HEK293 (cell line): ENCODE measurements around the gene GLI1.

ENCODE experiments used
- CTCF ChIA-PET: fragments of 350-600 bp; formaldehyde crosslinking; extraction: SDS; loops from one replicate; lab custom pipeline; 2021; ENCODE audit warnings: antibody characterized with exemption; lab: Yijun Ruan, JAX
- POLR2A ChIA-PET: fragments of 300-600 bp; formaldehyde crosslinking; extraction: SDS; loops from one replicate; lab custom pipeline; 2020; ENCODE audit warnings: antibody characterized with exemption, inconsistent platforms; lab: Yijun Ruan, JAX
- H3K27ac ChIP-seq: fragments of 200-500 bp; sonication (Bioruptor generic); 2 replicates; pipeline ENCODE4 v1.5.1; 2014; ENCODE audit warnings: low read depth, low read length, control low read depth, inconsistent platforms; ENCODE audit errors: extremely low read depth
- H3K36me3 ChIP-seq, 2 experiments: fragments of 200-500 bp in 1 of 2; sonication (Bioruptor generic) in 1 of 2; 1 replicate in 1 of 2; 2 replicates in 1 of 2; pipeline ENCODE4 v1.5.1; 2014 to 2017; ENCODE audit warnings: inconsistent platforms in 2 of 2, low read length in 2 of 2; ENCODE audit not compliant: control insufficient read depth in 2 of 2, insufficient read depth in 1 of 2
- H3K4me1 ChIP-seq: fragments of 200-500 bp; sonication (Bioruptor generic); 2 replicates; pipeline ENCODE4 v1.5.1; 2014; ENCODE audit warnings: mild to moderate bottlenecking, low read length, inconsistent platforms; ENCODE audit not compliant: control insufficient read depth, insufficient read depth
- H3K4me3 ChIP-seq: 2 replicates; pipeline ENCODE4 v1.5.1; 2011; ENCODE audit warnings: low read depth, mild to moderate bottlenecking, control low read depth, low read length, moderate library complexity
- H3K9me3 ChIP-seq: fragments of 200-500 bp; sonication (Bioruptor generic); 2 replicates; pipeline ENCODE4 v1.5.1; 2014; ENCODE audit warnings: low read depth, low read length, inconsistent platforms; ENCODE audit not compliant: control insufficient read depth, insufficient read depth
- GLIS1 ChIP-seq: fragments of 450-650 bp; formaldehyde crosslinking; IDR thresholded peaks from 2 replicates; pipeline ENCODE4 v1.5.1; 2016; ENCODE audit warnings: missing biosample characterization, missing genetic modification characterization
- ZBTB10 ChIP-seq: fragments of 450-650 bp; formaldehyde crosslinking; IDR thresholded peaks from 2 replicates; pipeline ENCODE4 v1.5.1; 2016; ENCODE audit warnings: missing biosample characterization, missing genetic modification characterization
- ZNF114 ChIP-seq: fragments of 450-650 bp; formaldehyde crosslinking; IDR thresholded peaks from 2 replicates; pipeline ENCODE4 v1.5.0; 2017; ENCODE audit warnings: missing biosample characterization, missing genetic modification characterization
- ZNF121 ChIP-seq: fragments of 450-650 bp; formaldehyde crosslinking; IDR thresholded peaks from 2 replicates; pipeline ENCODE4 v1.5.1; 2016; ENCODE audit warnings: missing biosample characterization, missing genetic modification characterization
- ZNF174 ChIP-seq: fragments of 450-650 bp; formaldehyde crosslinking; IDR thresholded peaks from 2 replicates; pipeline ENCODE4 v1.5.0; 2017; ENCODE audit warnings: missing biosample characterization, mild to moderate bottlenecking, missing genetic modification characterization
- ZNF391 ChIP-seq: fragments of 450-650 bp; formaldehyde crosslinking; IDR thresholded peaks from 2 replicates; pipeline ENCODE4 v1.5.1; 2016; ENCODE audit warnings: low read depth, missing biosample characterization, missing genetic modification characterization, borderline replicate concordance
- ZNF561 ChIP-seq: fragments of 450-650 bp; IDR thresholded peaks from 2 replicates; pipeline ENCODE4 v1.5.1; 2018; ENCODE audit warnings: missing biosample characterization, missing genetic modification characterization, borderline replicate concordance
- ZNF654 ChIP-seq: fragments of 450-650 bp; formaldehyde crosslinking; IDR thresholded peaks from 2 replicates; pipeline ENCODE4 v1.5.1; 2016; ENCODE audit warnings: low read depth, missing biosample characterization, missing genetic modification characterization
- ZNF670 ChIP-seq: fragments of 450-650 bp; formaldehyde crosslinking; IDR thresholded peaks from 2 replicates; pipeline ENCODE4 v1.5.1; 2016; ENCODE audit warnings: missing biosample characterization, missing genetic modification characterization, low read depth
- ZNF76 ChIP-seq: fragments of 450-650 bp; formaldehyde crosslinking; IDR thresholded peaks from 2 replicates; pipeline ENCODE4; 2016; ENCODE audit warnings: low read depth, missing biosample characterization, missing genetic modification characterization, borderline replicate concordance
- TF ChIP-seq, protein P1 (sequence below): fragments of 450-650 bp; formaldehyde crosslinking; IDR thresholded peaks from 2 replicates; pipeline ENCODE4 v1.5.1; 2016; ENCODE audit warnings: missing biosample characterization, missing genetic modification characterization
- TF ChIP-seq, protein P2 (sequence below): fragments of 450-650 bp; formaldehyde crosslinking; IDR thresholded peaks from 2 replicates; pipeline ENCODE4 v1.5.1; 2016; ENCODE audit warnings: missing biosample characterization, missing genetic modification characterization, borderline replicate concordance
- TF ChIP-seq, protein P3 (sequence below): IDR thresholded peaks from 2 replicates; pipeline ENCODE4 v1.6.1; 2011; ENCODE audit warnings: mild to moderate bottlenecking, low read depth, low read length, borderline replicate concordance

The GLI1 gene

GRCh38 chr12:57479376-57480115, 20.0 kb downstream of the GLI1 start, which contains the start of gene ARHGAP9:
Gene ARHGAP9, minus strand, starts transcription at chr12:57479866. Its CDS starts 460 bp downstream, at chr12:57479406.
- CTCF ChIA-PET = interaction anchor here (1.0 to 1.6 kb wide), 3 partner anchors 17 to 21 kb away, joined by 4 to 8 read pairs (median 6); partner anchors contain the start of gene GLI1
- no peak within 1 kb of the TSS for H3K4me3 ChIP-seq
- TF ChIP-seq, protein P1, sequence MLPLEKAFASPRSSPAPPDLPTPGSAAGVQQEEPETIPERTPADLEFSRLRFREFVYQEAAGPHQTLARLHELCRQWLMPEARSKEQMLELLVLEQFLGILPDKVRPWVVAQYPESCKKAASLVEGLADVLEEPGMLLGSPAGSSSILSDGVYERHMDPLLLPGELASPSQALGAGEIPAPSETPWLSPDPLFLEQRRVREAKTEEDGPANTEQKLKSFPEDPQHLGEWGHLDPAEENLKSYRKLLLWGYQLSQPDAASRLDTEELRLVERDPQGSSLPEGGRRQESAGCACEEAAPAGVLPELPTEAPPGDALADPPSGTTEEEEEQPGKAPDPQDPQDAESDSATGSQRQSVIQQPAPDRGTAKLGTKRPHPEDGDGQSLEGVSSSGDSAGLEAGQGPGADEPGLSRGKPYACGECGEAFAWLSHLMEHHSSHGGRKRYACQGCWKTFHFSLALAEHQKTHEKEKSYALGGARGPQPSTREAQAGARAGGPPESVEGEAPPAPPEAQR = no peak
- TF ChIP-seq ZNF654 (tag by site-specific recombination) (no peak), GLIS1 (tag by site-specific recombination) (no peak)
- TF ChIP-seq, all 188 proteins: peak for 0
- no peaks in the 10 kb centered on the region for H3K9me3 ChIP-seq
- H3K27ac ChIP-seq = no peak within 1 kb of the TSS
- H3K36me3 ChIP-seq = no peaks in the 10 kb centered on the region
- no peaks in the 10 kb centered on the region for H3K4me1 ChIP-seq
- POLR2A ChIA-PET = interaction anchor here (0.6 kb wide), 1 partner anchor 16 kb away, joined by 3 read pairs; no protein-coding TSS in a partner anchor

- Histone ChIP-seq H3K36me3 (no peaks in the 10 kb centered on the region), H3K27ac (no peak overlapping the region), H3K4me1 (no peaks in the 10 kb centered on the region), H3K9me3 (no peaks in the 10 kb centered on the region), H3K4me3 (no peak overlapping the region)
- ChIA-PET POLR2A (no interaction called here), CTCF (interaction anchor here (0.7 to 1.2 kb wide), 2 partner anchors 22 to 29 kb away, joined by 3 to 7 read pairs; partner anchors contain the start of gene GLI1)
- TF ChIP-seq ZNF114 (tag by site-specific recombination) (no peak), ZBTB10 (tag by site-specific recombination) (no peak), ZNF391 (no peak), ZNF670 (tag by site-specific recombination) (no peak), ZNF76 (tag by site-specific recombination) (no peak)
- TF ChIP-seq, protein P2, sequence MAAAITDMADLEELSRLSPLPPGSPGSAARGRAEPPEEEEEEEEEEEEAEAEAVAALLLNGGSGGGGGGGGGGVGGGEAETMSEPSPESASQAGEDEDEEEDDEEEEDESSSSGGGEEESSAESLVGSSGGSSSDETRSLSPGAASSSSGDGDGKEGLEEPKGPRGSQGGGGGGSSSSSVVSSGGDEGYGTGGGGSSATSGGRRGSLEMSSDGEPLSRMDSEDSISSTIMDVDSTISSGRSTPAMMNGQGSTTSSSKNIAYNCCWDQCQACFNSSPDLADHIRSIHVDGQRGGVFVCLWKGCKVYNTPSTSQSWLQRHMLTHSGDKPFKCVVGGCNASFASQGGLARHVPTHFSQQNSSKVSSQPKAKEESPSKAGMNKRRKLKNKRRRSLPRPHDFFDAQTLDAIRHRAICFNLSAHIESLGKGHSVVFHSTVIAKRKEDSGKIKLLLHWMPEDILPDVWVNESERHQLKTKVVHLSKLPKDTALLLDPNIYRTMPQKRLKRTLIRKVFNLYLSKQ (tag by site-specific recombination) = no peak
Observed at GRCh38 chr12:57481671-57482070, 22.1 kb downstream of the GLI1 start.

DNA sequence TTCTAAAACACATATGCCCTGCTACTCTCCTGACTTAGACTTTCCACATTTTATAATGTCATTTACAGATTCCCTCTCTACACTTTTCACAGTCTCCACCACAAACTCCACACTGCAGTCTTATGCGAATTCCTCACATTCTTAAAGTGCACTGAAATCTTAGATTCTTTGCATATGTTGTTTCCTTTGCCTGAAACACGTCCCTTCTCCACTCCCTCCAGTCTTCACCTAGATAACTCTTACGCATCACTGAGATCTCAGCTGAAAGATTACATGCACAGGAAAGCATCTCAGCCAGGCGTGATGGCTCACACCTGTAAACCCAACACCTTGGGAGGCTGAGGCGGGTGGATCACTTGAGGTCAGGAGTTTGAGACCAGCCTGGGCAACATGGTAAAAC, 23.9 kb downstream of the GLI1 start:
- POLR2A ChIA-PET = no interaction called here
- no peaks in the 10 kb centered on the region for H3K36me3 ChIP-seq
- TF ChIP-seq, protein P3, sequence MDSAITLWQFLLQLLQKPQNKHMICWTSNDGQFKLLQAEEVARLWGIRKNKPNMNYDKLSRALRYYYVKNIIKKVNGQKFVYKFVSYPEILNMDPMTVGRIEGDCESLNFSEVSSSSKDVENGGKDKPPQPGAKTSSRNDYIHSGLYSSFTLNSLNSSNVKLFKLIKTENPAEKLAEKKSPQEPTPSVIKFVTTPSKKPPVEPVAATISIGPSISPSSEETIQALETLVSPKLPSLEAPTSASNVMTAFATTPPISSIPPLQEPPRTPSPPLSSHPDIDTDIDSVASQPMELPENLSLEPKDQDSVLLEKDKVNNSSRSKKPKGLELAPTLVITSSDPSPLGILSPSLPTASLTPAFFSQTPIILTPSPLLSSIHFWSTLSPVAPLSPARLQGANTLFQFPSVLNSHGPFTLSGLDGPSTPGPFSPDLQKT = no peak
- no peak for TF ChIP-seq ZNF121
- no peak for TF ChIP-seq ZNF174 (tag by site-specific recombination)
- no peak for TF ChIP-seq ZNF561 (tag by site-specific recombination)
- TF ChIP-seq, all 188 proteins: peak for 0
- Histone ChIP-seq H3K27ac (no peak overlapping the region), H3K4me3 (no peak overlapping the region), H3K9me3 (no peaks in the 10 kb centered on the region), H3K4me1 (no peaks in the 10 kb centered on the region)
- CTCF ChIA-PET = no interaction called here
